RWPE1 (cell line): ENCODE results near the gene EEF1AKMT4.

Source experiments
- CTCF ChIA-PET: fragments of 350-600 bp; sonication (Branson Sonifier 250); formaldehyde crosslinking; extraction: SDS; loops from one replicate; lab custom pipeline; 2021; lab: Yijun Ruan, JAX
- POLR2A ChIA-PET: fragments of 400-600 bp; formaldehyde crosslinking; extraction: SDS; loops from one replicate; lab custom pipeline; 2020; ENCODE audit warnings: antibody characterized with exemption; ENCODE audit not compliant: low non-redundant PET; lab: Yijun Ruan, JAX
- DNase-seq: peaks from one replicate; pipeline ENCODE4 v3.0.0; 2012; ENCODE audit warnings: low spot score
- H3K27ac ChIP-seq: fragments of 450-650 bp; 2 replicates; pipeline ENCODE4 v1.5.1; 2017
- TF ChIP-seq, protein P1 (sequence below): fragments of 450-650 bp; conservative IDR thresholded peaks from 2 replicates; pipeline ENCODE4 v1.5.1; 2017; ENCODE audit warnings: low read depth, mild to moderate bottlenecking

EEF1AKMT4 gene

DNA sequence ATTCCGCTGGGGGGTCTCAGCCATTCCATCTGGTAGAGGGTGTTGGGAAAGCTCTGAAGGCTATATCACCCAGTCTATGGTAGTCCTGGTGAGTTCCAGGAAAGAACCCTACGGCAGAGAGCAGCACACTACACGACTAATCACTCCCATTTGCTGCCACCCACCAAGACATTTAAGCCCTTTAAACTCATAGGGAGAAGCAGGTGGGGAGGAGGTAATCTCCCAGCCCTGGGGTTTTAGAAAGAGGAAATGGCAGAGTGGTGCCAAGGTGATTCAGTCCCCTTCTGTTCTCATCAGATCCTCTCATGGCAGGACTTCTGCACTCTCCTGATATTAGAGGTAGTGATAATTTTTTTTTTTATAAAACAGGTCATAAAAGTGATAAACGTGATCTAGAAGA lies 30.7 kb upstream of the EEF1AKMT4 start:
- TF ChIP-seq, protein P1, sequence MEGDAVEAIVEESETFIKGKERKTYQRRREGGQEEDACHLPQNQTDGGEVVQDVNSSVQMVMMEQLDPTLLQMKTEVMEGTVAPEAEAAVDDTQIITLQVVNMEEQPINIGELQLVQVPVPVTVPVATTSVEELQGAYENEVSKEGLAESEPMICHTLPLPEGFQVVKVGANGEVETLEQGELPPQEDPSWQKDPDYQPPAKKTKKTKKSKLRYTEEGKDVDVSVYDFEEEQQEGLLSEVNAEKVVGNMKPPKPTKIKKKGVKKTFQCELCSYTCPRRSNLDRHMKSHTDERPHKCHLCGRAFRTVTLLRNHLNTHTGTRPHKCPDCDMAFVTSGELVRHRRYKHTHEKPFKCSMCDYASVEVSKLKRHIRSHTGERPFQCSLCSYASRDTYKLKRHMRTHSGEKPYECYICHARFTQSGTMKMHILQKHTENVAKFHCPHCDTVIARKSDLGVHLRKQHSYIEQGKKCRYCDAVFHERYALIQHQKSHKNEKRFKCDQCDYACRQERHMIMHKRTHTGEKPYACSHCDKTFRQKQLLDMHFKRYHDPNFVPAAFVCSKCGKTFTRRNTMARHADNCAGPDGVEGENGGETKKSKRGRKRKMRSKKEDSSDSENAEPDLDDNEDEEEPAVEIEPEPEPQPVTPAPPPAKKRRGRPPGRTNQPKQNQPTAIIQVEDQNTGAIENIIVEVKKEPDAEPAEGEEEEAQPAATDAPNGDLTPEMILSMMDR, result no peak
- ChIA-PET CTCF (no interaction called here), POLR2A (no interaction called here)
- DNase-seq, result no peak
- H3K27ac ChIP-seq, result no peak overlapping the region

DNA sequence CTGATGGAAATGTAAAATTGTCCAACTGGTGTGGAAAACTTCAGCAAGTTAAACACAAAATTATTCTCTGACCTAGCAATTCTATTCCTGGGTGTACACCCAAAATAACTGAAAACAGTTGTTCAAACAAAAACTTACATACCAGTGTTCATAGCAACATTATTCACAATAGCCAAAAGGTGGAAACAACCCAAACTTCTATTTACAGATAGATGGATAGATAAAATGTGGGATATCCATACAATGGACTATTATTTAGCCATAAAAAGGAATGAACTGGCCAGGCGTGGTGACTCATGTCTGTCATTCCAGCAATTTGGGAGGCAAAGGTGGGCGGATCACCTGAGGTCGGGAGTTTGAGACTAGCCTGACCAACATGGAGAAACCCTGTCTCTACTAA lies 27.0 kb upstream of the EEF1AKMT4 start:
- CTCF ChIA-PET, result no interaction called here
- H3K27ac ChIP-seq, result no peak overlapping the region
- no peak for DNase-seq
- POLR2A ChIA-PET, result no interaction called here
- TF ChIP-seq, protein P1, result no peak

DNA sequence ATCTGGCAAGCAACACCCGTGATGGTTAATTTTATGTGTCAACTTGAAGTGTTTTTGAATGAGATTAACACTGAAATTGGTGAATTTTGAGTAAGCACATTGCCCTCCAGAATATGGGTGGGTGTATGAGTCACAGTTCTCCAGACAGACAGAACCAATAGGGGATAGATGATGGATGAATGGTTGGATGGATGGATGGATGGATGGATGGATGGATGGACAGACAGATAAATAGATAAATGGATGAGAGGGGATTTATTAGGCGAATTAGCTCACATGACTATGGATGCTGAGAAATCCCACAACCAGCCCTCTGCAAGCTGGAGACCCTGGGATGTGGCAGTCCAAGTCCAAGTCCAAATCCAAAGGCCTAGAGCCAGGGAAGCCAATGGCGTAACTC lies 25.5 kb upstream of the EEF1AKMT4 start:
- TF ChIP-seq, protein P1, result no peak
- POLR2A ChIA-PET, result no interaction called here
- no peak overlapping the region for H3K27ac ChIP-seq
- CTCF ChIA-PET, result no interaction called here
- no peak for DNase-seq

DNA sequence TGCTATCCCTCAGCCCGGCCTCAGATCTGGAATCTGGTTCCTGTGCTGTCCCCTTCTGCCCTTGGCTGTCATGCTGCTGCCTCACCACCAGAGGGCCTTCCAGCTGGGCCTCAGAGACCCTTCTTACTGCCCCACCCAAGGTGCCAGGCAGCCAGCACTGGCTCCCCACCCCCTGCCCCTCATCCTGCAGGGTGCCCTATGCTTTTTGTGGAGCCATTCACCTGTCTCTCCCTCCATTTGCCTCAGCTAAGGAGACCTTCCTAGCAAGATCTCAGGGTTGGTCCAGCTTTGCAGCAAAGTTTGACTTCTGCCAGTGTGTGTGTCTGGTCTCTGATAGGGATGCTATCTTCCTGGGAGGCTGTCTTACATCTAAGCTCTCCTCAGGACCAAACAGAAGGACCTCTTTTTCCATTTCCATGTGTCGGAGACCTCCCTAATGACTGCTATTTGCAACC lies 22.0 kb upstream of the EEF1AKMT4 start:
- DNase-seq, result no peak
- CTCF ChIA-PET, result interaction anchor here (0.5 to 4.6 kb wide), 22 partner anchors 10 to 1142 kb away, joined by 3 to 32 read pairs (median 4); partner anchors contain the start of genes ABCF3, EEF1AKMT4 and EPHB3
- TF ChIP-seq, protein P1, result peak; percentile 72
- no peak overlapping the region for H3K27ac ChIP-seq
- POLR2A ChIA-PET, result no interaction called here

DNA sequence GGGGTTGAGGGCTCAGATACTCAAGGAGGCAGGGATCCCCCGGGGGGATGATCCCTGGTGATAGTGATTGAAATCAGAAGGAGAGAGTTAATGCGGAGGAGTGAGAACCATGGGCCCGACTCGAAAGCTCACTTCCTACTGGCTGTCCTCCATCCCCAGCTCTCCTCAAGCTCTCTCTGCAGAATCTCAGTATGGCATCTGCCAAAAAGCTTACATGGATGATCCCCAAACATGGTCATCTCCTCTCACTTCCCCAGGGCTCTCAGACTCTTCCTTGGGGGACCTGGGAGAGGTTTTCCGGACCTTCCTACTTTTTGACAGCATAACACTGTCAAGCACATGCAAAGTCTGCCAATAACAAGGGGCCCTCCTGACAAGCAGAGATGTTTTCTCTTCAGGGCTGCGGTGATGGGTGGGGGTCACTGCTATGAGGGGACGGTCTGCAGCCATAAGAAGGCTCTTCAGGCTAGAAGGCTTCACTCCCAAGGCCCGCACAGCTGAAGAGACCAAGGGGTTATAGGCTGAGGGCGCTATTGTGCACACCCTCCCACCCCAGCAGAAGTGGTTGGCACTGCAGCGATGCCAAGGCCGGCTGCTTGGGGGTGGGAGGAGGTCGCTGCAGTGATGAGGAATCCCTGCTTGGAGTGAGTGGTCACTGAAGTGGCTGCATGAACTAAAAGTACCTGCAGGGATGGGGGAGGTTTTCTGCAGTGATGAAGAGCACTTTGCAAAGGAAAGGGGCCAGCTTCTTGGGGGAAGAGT lies 20.9 kb upstream of the EEF1AKMT4 start:
- ChIA-PET CTCF (interaction anchor here (0.6 to 4.6 kb wide), 10 partner anchors 9 to 333 kb away, joined by 3 to 32 read pairs (median 5); partner anchors contain the start of genes ABCF3 and EEF1AKMT4), POLR2A (no interaction called here)
- TF ChIP-seq, protein P1, result no peak
- H3K27ac ChIP-seq, result no peak overlapping the region
- DNase-seq, result no peak

DNA sequence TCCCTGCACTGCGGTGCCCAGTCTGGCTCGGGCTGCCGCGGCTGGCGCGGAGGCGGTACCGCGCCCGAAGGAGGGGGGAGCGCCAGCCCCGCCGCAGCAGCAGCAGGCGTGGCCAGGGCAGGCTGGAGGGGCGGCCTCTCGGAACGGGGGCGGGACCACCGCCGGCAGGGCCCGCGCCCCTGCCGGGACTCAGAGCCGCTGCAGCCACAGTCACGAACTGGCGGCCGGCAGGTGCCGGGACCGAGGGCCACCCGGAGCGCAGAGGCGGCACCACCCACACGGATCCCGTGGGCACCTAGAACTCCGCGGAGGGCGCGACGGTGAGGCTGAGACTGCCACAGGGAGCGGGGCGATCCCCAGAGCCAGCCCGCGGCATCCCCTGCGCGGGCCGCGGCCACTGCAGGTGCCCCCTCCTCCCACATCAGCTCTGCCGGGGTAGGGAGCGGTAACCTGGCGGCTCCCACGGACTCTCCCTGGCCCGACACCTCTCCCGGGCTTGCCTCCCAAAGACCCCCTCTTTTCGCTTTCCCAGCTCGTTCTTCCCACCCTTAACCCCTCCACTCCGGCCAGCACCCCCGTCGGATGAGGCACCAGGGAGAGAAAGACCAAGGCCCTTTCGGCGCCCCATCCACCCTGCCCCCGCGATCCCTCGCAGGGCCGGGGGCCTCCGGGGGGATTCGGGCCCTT lies 19.9 kb upstream of the EEF1AKMT4 start, which contains the start of gene VWA5B2:
Gene VWA5B2 (plus strand): TSS at position 192 of the 687 bp plus-strand sequence. CDS start 944 bp downstream, outside the sequence.
- DNase-seq, result peak; percentile 66
- POLR2A ChIA-PET, result interaction anchor here (0.5 kb wide), 1 partner anchor 49 kb away, joined by 3 read pairs; no protein-coding TSS in a partner anchor
- no peak within 1 kb of the TSS for H3K27ac ChIP-seq
- TF ChIP-seq, protein P1, result 0 out of 2 replicates have a peak, but pooled peaks have one; percentile 17
- CTCF ChIA-PET, result interaction anchor here (0.9 to 4.6 kb wide), 3 partner anchors 11 to 20 kb away, joined by 3 to 32 read pairs (median 4); partner anchors contain the start of gene EEF1AKMT4
